ENCODE measurements around the gene RO60.

DNA sequence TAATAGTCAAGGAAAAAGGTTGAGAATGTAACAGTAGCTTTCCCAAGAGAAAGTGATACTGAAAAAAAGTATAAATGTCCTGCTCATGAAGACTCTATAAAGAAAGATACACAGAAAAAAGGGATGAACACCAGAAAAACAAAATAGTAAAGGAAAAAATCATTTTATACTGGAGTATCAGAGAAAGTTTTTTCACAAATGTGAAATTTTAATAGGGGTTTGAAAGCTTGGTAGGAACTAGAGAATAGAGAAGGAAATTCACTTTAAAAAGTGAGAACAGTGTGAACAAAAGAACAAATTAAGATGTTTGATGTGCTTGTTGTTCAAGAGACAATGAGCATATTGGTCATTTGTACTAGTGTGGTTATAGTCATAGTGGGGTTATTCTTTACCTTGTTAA, 25.8 kb upstream of the RO60 start:
- TF ChIP-seq EZH2phosphoT487 (IDR thresholded peaks at IDR 0.05; ENCODE audit: insufficient read depth, low read depth), result no peak
- no peak for TF ChIP-seq EZH2 (IDR thresholded peaks at IDR 0.05; ENCODE audit: insufficient read depth, poor library complexity, severe bottlenecking)
